Iris pigment epithelial cell (primary cell): ENCODE results near the gene NKX1-2.

ENCODE experiments used
- DNase-seq: peaks from one replicate; pipeline ENCODE4 v3.0.0-alpha.2; 2011; ENCODE audit warnings: low read depth

NKX1-2 gene

GRCh38 chr10:124476043-124476725, 26.3 kb upstream of the NKX1-2 start:
- DNase-seq: no peak

GRCh38 chr10:124474514-124475070, 24.8 kb upstream of the NKX1-2 start:
- DNase-seq: no peak

GRCh38 chr10:124473070-124473469, 23.2 kb upstream of the NKX1-2 start:
- DNase-seq: no peak

GRCh38 chr10:124472071-124472470, 22.2 kb upstream of the NKX1-2 start:
- DNase-seq: no peak

GRCh38 chr10:124470544-124471434, 21.0 kb upstream of the NKX1-2 start:
- no peak for DNase-seq

GRCh38 chr10:124469956-124470484, 20.2 kb upstream of the NKX1-2 start:
- DNase-seq: no peak

GRCh38 chr10:124468624-124469023, 18.8 kb upstream of the NKX1-2 start:
- no peak for DNase-seq

- DNase-seq: no peak
Measured at GRCh38 chr10:124467165-124467564, 17.3 kb upstream of the NKX1-2 start.

- DNase-seq: no peak
Measured at GRCh38 chr10:124465777-124466488, 16.1 kb upstream of the NKX1-2 start.

GRCh38 chr10:124465003-124465776, 15.4 kb upstream of the NKX1-2 start:
- DNase-seq: no peak

GRCh38 chr10:124464028-124464965, 14.5 kb upstream of the NKX1-2 start:
- no peak for DNase-seq

- no peak for DNase-seq
Measured at GRCh38 chr10:124462348-124462695, 12.5 kb upstream of the NKX1-2 start.

GRCh38 chr10:124461642-124462347, 12.0 kb upstream of the NKX1-2 start, which contains the start of gene LHPP:
Gene LHPP (plus strand): TSS chr10:124461823. CDS start chr10:124461863, 40 bp downstream.
- peak; percentile 83 for DNase-seq

GRCh38 chr10:124460144-124460543, 10.3 kb upstream of the NKX1-2 start:
- no peak for DNase-seq

- DNase-seq: no peak
Measured at GRCh38 chr10:124459395-124459794, 9.6 kb upstream of the NKX1-2 start.

- DNase-seq: no peak
Measured at GRCh38 chr10:124458889-124459288, 9.1 kb upstream of the NKX1-2 start.

- no peak for DNase-seq
Measured at GRCh38 chr10:124458473-124458872, 8.6 kb upstream of the NKX1-2 start.

GRCh38 chr10:124455441-124455840, 5.6 kb upstream of the NKX1-2 start:
- DNase-seq: no peak

- no peak for DNase-seq
Measured at GRCh38 chr10:124453960-124454610, 4.2 kb upstream of the NKX1-2 start.
